ENCODE results near the gene NCOA5.

GRCh38 chr20:46073443-46073842 is 16.3 kb downstream of the NCOA5 start:
- TF ChIP-seq CTCF (IDR thresholded peaks at IDR 0.05) (no peak), POLR2A (IDR thresholded peaks at IDR 0.05) (no peak)
